CD14-positive monocyte (primary cell): ENCODE results near the gene ESD. TPM values are rescaled to one million over a fixed set of nuclear protein-coding genes. Genes with fewer than 3 reads are reported as not detected.
"Not testable (repeated sequence)": the region's sequence is repeated elsewhere in the genome, so short reads cannot be mapped to it uniquely, and the experiment has no call there.

Experiments
- DNase-seq, 3 donors: peaks; one replicate each; pipeline ENCODE4 v3.0.0-alpha.2; 2011 to 2022
- H2AFZ ChIP-seq: 2 replicates; pipeline ENCODE4 v1.6.0; 2012; ENCODE audit warnings: mild to moderate bottlenecking, low read depth, low read length, inconsistent platforms; ENCODE audit not compliant: insufficient read depth, poor library complexity, severe bottlenecking
- H3K27ac ChIP-seq, 2 donors: 1 replicate in 1 of 2; 2 replicates in 1 of 2; pipeline ENCODE4 v1.5.1; 2012 to 2013; ENCODE audit warnings: low read length in 2 of 2, control low read depth in 1 of 2, inconsistent platforms in 1 of 2, low read depth in 1 of 2, mild to moderate bottlenecking in 1 of 2
- H3K27me3 ChIP-seq, 2 donors: one replicate each; pipeline versions ENCODE4 v1.6.0 to v1.6.1; 2011 to 2013; ENCODE audit warnings: low read length in 2 of 2; ENCODE audit not compliant: control insufficient read depth in 2 of 2, insufficient read depth in 2 of 2
- H3K36me3 ChIP-seq, 2 donors: replicated peaks in 1 of 2; 1 replicate in 1 of 2; 2 replicates in 1 of 2; pipeline versions ENCODE4 v1.5.1 to v1.6.1; 2012 to 2013; ENCODE audit warnings: low read length in 2 of 2, control low read depth in 1 of 2, inconsistent platforms in 1 of 2, mild to moderate bottlenecking in 1 of 2; ENCODE audit not compliant: insufficient read depth in 2 of 2, control insufficient read depth in 1 of 2
- H3K4me1 ChIP-seq, 2 donors: 1 replicate in 1 of 2; 2 replicates in 1 of 2; pipeline versions ENCODE4 v1.5.1 to v1.6.1; 2012 to 2013; ENCODE audit warnings: low read length in 2 of 2, control low read depth in 1 of 2, inconsistent platforms in 1 of 2, mild to moderate bottlenecking in 1 of 2, moderate library complexity in 1 of 2; ENCODE audit not compliant: insufficient read depth in 2 of 2, control insufficient read depth in 1 of 2
- H3K4me2 ChIP-seq: replicated peaks from 2 replicates; pipeline ENCODE3; 2012; ENCODE audit warnings: low read length, moderate library complexity, mild to moderate bottlenecking; ENCODE audit not compliant: poor library complexity, severe bottlenecking; ENCODE audit errors: extremely low read depth
- H3K4me3 ChIP-seq, 3 experiments: fragments of 200-600 bp in 1 of 3; sonication (generic) in 1 of 3; replicated peaks in 1 of 3; 1 replicate in 2 of 3; 2 replicates in 1 of 3; pipeline ENCODE4 v1.5.1; 2011 to 2013; ENCODE audit warnings: low read length in 3 of 3, mild to moderate bottlenecking in 3 of 3, control low read depth in 2 of 3, low read depth in 2 of 3, inconsistent platforms in 1 of 3, moderate library complexity in 1 of 3
- H3K79me2 ChIP-seq: 2 replicates; pipeline ENCODE4 v1.6.0; 2012; ENCODE audit warnings: mild to moderate bottlenecking, control low read depth, inconsistent platforms, low read length, moderate library complexity; ENCODE audit not compliant: insufficient read depth
- H3K9ac ChIP-seq: 2 replicates; pipeline ENCODE4 v1.6.0; 2017; ENCODE audit warnings: low read length, mild to moderate bottlenecking; ENCODE audit not compliant: insufficient read depth, poor library complexity, severe bottlenecking
- H3K9me3 ChIP-seq, 2 donors: replicated peaks in 1 of 2; 1 replicate in 1 of 2; 2 replicates in 1 of 2; pipeline versions ENCODE4 v1.5.1 to v1.6.1; 2012 to 2013; ENCODE audit warnings: low read length in 2 of 2, control low read depth in 1 of 2; ENCODE audit not compliant: control insufficient read depth in 1 of 2, insufficient read depth in 1 of 2
- H4K20me1 ChIP-seq: 2 replicates; pipeline ENCODE4 v1.6.0; 2012; ENCODE audit warnings: mild to moderate bottlenecking, low read length, control low read depth, moderate library complexity; ENCODE audit not compliant: insufficient read depth
- H3K27ac Mint-ChIP-seq, 7 donors: one replicate each; pipeline ENCODE4 v1.8.0; 2020; ENCODE audit warnings: mild to moderate bottlenecking in 7 of 7, mixed read lengths in 7 of 7, moderate library complexity in 6 of 7, inconsistent platforms in 2 of 7
- H3K27me3 Mint-ChIP-seq, 3 donors: one replicate each; pipeline ENCODE4 v1.8.0; 2021 to 2022; ENCODE audit warnings: low read depth in 3 of 3, mild to moderate bottlenecking in 3 of 3, mixed read lengths in 3 of 3, moderate library complexity in 3 of 3, inconsistent platforms in 1 of 3
- H3K36me3 Mint-ChIP-seq, 2 donors: one replicate each; pipeline ENCODE4 v1.8.0; 2020; ENCODE audit warnings: mixed read lengths in 2 of 2, inconsistent platforms in 1 of 2, mild to moderate bottlenecking in 1 of 2
- H3K4me1 Mint-ChIP-seq: one replicate; pipeline ENCODE4 v1.8.0; 2020; ENCODE audit warnings: mild to moderate bottlenecking, mixed read lengths
- H3K4me3 Mint-ChIP-seq, 2 donors: one replicate each; pipeline ENCODE4 v1.8.0; 2020; ENCODE audit warnings: mild to moderate bottlenecking in 2 of 2, mixed read lengths in 2 of 2, moderate library complexity in 1 of 2
- H3K9me3 Mint-ChIP-seq, 7 donors: one replicate each; pipeline ENCODE4 v1.8.0; 2020 to 2022; ENCODE audit warnings: mixed read lengths in 7 of 7, mild to moderate bottlenecking in 6 of 7, moderate library complexity in 6 of 7, inconsistent platforms in 2 of 7
- WGBS: methylation state at CpG from one replicate; pipeline ENCODE4 v1.1.5; 2013; ENCODE audit warnings: missing lambda C conversion rate; ENCODE audit not compliant: insufficient coverage; 5-methylcytosine and 5-hydroxymethylcytosine counted together
- intact Hi-C, 2 donors: fragments of 100-400 bp; cut with micrococcal nuclease; formaldehyde crosslinking; loops; one replicate each; pipeline versions ENCODE4 v1.15.0 to v1.15.1; 2023
- polyA plus RNA-seq, 3 donors: library from polyadenylated mRNA; depleted of rRNA in 1 of 3; unstranded in 2 of 3; stranded (reverse) in 1 of 3; fragments of 300-500 nt in 2 of 3; fragments of >200 nt in 1 of 3; fragmentation: Illumina TruSeq in 2 of 3; gene quantifications; 1 replicate in 2 of 3; 2 replicates in 1 of 3; pipeline ENCODE4 v1.2.3, GENCODE V29; 2012 to 2021
- TF ChIP-seq, protein P1 (sequence below): fragments of 200-600 bp; IDR thresholded peaks from one replicate; pipeline ENCODE4 v1.8.0; 2022; ENCODE audit warnings: antibody characterized with exemption, mild to moderate bottlenecking

Gene ESD
- polyA plus RNA-seq, 3 donors, result 46.8 to 147 (median 139) TPM

DNA sequence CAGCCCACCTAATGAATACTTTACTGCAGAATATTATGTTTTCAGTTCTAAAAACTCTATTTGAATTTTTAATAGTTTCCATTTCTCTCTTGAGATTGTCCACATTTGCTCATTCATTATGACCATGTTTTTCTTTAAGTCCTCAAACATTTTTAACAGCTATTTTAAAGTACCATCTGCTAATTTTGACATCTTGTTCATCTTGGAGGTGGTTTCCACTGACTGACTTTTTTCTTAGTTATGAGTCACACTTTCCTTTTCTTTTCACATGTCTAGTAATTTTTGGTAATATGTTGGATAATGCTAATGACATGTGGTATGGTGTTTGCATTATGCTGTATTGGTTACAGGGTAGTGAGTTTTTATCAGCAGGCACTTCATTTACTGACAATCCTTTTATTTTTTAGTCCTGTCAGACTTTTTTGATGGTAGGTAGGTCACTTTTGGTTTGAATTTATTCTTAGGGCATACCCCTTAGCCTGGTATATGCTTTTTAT is 15.4 kb upstream of the ESD start:
- Histone ChIP-seq H2AFZ (no peak overlapping the region), H3K9me3 (peaks cover 0 to 15% of the 10 kb centered on the region in 2 donors), H3K4me1 (peaks cover 7 to 11% of the 10 kb centered on the region in 2 donors), H3K4me2 (no peak overlapping the region), H3K36me3 (no peaks in the 10 kb centered on the region), H3K9ac (no peak overlapping the region), H3K4me3 (no peak overlapping the region), H3K27me3 (no peaks in the 10 kb centered on the region), H3K27ac (no peak overlapping the region), H3K79me2 (no peaks in the 10 kb centered on the region), H4K20me1 (no peaks in the 10 kb centered on the region)
- no peak overlapping the region for H3K4me3 Mint-ChIP-seq
- no peaks in the 10 kb centered on the region for H3K36me3 Mint-ChIP-seq
- H3K4me1 Mint-ChIP-seq, result peaks cover 12% of the 10 kb centered on the region
- no peak for DNase-seq
- TF ChIP-seq, protein P1, sequence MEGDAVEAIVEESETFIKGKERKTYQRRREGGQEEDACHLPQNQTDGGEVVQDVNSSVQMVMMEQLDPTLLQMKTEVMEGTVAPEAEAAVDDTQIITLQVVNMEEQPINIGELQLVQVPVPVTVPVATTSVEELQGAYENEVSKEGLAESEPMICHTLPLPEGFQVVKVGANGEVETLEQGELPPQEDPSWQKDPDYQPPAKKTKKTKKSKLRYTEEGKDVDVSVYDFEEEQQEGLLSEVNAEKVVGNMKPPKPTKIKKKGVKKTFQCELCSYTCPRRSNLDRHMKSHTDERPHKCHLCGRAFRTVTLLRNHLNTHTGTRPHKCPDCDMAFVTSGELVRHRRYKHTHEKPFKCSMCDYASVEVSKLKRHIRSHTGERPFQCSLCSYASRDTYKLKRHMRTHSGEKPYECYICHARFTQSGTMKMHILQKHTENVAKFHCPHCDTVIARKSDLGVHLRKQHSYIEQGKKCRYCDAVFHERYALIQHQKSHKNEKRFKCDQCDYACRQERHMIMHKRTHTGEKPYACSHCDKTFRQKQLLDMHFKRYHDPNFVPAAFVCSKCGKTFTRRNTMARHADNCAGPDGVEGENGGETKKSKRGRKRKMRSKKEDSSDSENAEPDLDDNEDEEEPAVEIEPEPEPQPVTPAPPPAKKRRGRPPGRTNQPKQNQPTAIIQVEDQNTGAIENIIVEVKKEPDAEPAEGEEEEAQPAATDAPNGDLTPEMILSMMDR, result no peak
- peaks cover 6 to 19% (median 15%) of the 10 kb centered on the region in 7 donors for H3K9me3 Mint-ChIP-seq
- H3K27ac Mint-ChIP-seq, result no peak overlapping the region
- H3K27me3 Mint-ChIP-seq, result peaks cover 0 to 2% (median 1%) of the 10 kb centered on the region in 3 donors
- intact Hi-C loops, result no loop called here

DNA sequence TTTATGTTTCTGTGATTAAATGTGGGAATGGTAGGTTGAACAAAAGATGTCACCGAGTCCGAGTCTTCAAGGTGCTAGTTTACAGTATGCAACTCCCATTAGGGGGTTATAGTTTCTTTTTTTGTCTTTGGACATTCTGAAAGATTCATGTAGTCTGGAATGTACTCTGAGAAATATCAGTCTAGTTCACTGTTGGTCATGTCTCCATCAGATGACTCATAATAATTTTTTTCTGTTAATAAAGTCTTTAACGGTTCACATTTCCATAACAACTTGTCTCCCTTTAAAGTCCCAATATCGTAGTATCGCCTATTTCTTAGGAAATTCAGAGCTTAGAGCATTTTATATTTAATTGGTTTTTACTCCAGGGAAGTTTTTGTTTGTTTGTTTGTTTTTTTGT is 13.5 kb upstream of the ESD start:
- intact Hi-C loops, result no loop called here
- no peak overlapping the region for H3K4me3 ChIP-seq
- peaks cover 0 to 15% of the 10 kb centered on the region in 2 donors for H3K9me3 ChIP-seq
- H4K20me1 ChIP-seq, result no peaks in the 10 kb centered on the region
- WGBS, result 93% methylated on average over 2 of the region's 5 CpGs
- H3K27ac Mint-ChIP-seq, result no peak overlapping the region
- H3K27ac ChIP-seq, result no peak overlapping the region
- H3K27me3 ChIP-seq, result no peaks in the 10 kb centered on the region
- H3K4me1 ChIP-seq, result no peaks in the 10 kb centered on the region
- H3K27me3 Mint-ChIP-seq, result peaks cover 0 to 3% (median 1%) of the 10 kb centered on the region in 3 donors
- no peak overlapping the region for H2AFZ ChIP-seq
- no peaks in the 10 kb centered on the region for H3K79me2 ChIP-seq
- H3K36me3 ChIP-seq, result no peaks in the 10 kb centered on the region
- no peak overlapping the region for H3K4me2 ChIP-seq
- DNase-seq, result no peak
- H3K36me3 Mint-ChIP-seq, result no peaks in the 10 kb centered on the region
- TF ChIP-seq, protein P1, result no peak
- H3K9me3 Mint-ChIP-seq, result peaks cover 9 to 22% (median 18%) of the 10 kb centered on the region in 7 donors
- H3K4me3 Mint-ChIP-seq, result no peak overlapping the region
- H3K9ac ChIP-seq, result no peak overlapping the region
- H3K4me1 Mint-ChIP-seq, result no peaks in the 10 kb centered on the region

DNA sequence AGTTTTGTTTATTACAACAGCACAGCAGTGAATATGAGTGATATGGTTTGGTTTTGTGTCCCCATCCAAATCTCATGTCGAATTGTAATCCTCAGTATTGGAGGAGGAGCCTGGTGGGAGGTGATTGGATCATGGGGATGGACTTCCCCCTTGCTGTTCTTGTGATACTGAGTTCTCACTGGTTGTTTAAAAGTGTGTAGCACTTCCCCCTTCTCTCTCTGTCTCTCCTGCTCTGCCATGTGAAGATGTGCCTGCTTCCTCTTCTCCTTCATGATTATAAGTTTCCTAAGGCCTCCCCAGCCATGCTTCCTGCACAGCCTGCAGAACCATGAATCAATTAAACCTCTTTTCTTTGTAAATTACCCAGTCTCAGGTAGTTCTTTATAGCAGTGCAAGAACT is 8.0 kb upstream of the ESD start:
- H2AFZ ChIP-seq, intact Hi-C loops, H3K4me3 ChIP-seq, H3K4me1 ChIP-seq, H3K36me3 Mint-ChIP-seq, H4K20me1 ChIP-seq, H3K27ac ChIP-seq, H3K27me3 Mint-ChIP-seq, H3K27me3 ChIP-seq, H3K79me2 ChIP-seq, H3K36me3 ChIP-seq, DNase-seq, H3K9ac ChIP-seq, H3K27ac Mint-ChIP-seq, H3K4me2 ChIP-seq, H3K4me3 Mint-ChIP-seq, H3K4me1 Mint-ChIP-seq, H3K9me3 ChIP-seq: not testable (repeated sequence)
- H3K9me3 Mint-ChIP-seq, result peaks cover 8 to 23% (median 16%) of the 10 kb centered on the region in 7 donors
- WGBS, result 83% methylated on average over 1 of the region's 1 CpG
